Myocyte (in vitro differentiated cells): ENCODE measurements around the gene MAGEA2. TPM values are rescaled to one million over a fixed set of nuclear protein-coding genes. Genes with fewer than 3 reads are reported as not detected.
"Not testable (repeated sequence)": the region's sequence is repeated elsewhere in the genome, so short reads cannot be mapped to it uniquely, and the experiment has no call there.

Source experiments
- DNase-seq: peaks from one replicate; pipeline ENCODE4 v3.0.0-alpha.2; 2012; ENCODE audit warnings: low read depth
- total RNA-seq: library from RNA; depleted of rRNA; stranded (reverse); fragments of >200 nt; gene quantifications from 2 replicates; pipeline ENCODE4 v1.2.3, GENCODE V29; 2014

The MAGEA2 gene
- total RNA-seq, 1 donor from 2014 or later: not detected

DNA sequence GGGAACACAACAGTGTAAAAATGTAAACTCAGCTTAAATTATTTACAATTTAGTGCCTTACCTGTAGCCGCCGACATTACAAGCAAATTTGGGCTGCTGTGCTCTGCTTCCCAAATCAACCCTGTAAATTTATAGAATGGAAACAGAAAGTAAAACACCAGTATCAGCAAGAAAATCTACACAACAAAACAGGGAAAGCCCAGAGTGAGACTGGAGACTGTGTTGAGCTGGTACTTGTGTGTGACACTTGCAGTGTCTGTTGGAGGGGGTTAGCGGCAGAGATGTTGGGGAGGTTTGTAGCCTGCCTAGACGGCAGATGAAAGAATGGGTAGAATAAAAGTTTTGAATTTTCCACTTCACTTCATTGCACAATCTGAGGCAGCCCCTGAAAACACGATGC, 40.4 kb downstream of the MAGEA2 start:
- DNase-seq: not testable (repeated sequence)

DNA sequence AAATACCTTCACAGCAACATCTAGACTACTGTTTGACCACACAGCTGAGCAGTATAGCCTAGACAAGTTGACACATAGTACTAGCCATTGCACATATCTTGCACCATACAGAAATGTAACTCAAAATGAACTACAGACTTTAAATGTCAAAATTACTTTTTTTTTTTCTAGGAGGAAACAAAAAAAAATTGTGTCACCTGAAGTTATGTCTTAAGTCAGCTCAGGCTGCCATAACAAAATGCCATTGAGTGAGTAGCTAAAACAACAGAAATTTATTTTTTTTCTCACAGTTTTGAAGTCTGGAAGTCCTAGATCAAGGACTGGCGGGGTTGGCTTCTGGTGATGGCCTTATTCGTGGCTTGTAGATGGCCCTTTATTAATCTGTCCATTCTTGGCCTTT, 44.5 kb downstream of the MAGEA2 start, which contains the start of gene CSAG2:
TSS of gene CSAG2 (minus strand) at position 101 of the 400 bp plus-strand sequence. CDS start 161 bp downstream, outside the sequence.
- DNase-seq: not testable (repeated sequence)

DNA sequence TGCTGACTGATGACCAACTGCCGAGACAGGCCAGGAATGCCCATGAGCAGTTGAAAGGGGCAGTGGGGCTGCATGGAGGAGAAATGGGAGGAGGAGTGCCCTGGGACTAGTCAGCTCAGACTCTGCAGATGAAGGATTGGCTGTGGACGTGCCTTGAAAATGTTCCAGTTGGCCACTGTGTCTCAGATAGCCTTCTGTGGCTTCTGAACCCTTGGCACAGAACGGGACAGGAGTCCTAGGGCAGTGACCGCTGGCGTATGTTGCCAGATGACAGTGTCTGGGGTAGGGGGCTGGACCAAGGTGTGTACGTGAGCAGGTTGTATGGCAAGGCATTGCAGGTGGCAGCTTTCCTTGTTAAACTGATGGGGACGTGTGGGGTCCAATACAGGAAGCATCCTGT, 47.1 kb downstream of the MAGEA2 start:
- DNase-seq: not testable (repeated sequence)

DNA sequence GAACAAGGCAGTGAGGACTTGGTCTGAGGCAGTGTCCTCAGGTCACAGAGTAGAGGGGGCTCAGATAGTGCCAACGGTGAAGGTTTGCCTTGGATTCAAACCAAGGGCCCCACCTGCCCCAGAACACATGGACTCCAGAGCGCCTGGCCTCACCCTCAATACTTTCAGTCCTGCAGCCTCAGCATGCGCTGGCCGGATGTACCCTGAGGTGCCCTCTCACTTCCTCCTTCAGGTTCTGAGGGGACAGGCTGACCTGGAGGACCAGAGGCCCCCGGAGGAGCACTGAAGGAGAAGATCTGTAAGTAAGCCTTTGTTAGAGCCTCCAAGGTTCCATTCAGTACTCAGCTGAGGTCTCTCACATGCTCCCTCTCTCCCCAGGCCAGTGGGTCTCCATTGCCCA, 53.3 kb downstream of the MAGEA2 start:
- DNase-seq: not testable (repeated sequence)

Other genes with a start within 250 kb of the MAGEA2 start
- gene GABRQ, start 115.9 kb downstream of the MAGEA2 start, total RNA-seq: not detected in 2 replicates
- not detected in 2 replicates for gene MAGEA3, start 55.0 kb downstream of the MAGEA2 start, total RNA-seq
- gene CSAG2, start 44.6 kb downstream of the MAGEA2 start, total RNA-seq: not detected in 2 replicates
- not detected in 2 replicates for gene MAGEA2B, start 39.2 kb downstream of the MAGEA2 start, total RNA-seq
- gene CSAG1, start 20.1 kb downstream of the MAGEA2 start, total RNA-seq: not detected in 2 replicates
- not detected in 2 replicates for gene MAGEA12, start 20.1 kb downstream of the MAGEA2 start, total RNA-seq
- not detected in 2 replicates for gene CSAG3, start 5.4 kb upstream of the MAGEA2 start, total RNA-seq
- gene MAGEA6, start 15.8 kb upstream of the MAGEA2 start, total RNA-seq: not detected in 2 replicates
- gene CETN2, start 76.9 kb upstream of the MAGEA2 start, total RNA-seq: 45.4 and 56.8 TPM in 2 replicates
- gene NSDHL, start 77.2 kb upstream of the MAGEA2 start, total RNA-seq: 16.1 and 28.2 TPM in 2 replicates
- gene ZNF185, start 144.2 kb upstream of the MAGEA2 start, total RNA-seq: 0.47 and 0.83 TPM in 2 replicates
- gene PNMA5, start 240.3 kb upstream of the MAGEA2 start, total RNA-seq: not detected in 2 replicates